Esophagus squamous epithelium (tissue), 5 donors: ENCODE measurements around the gene GRP. TPM values are rescaled to one million over a fixed set of nuclear protein-coding genes. Genes with fewer than 3 reads are reported as not detected.

Experiments
- DNase-seq: peaks from one replicate; lab custom pipeline; 2025; lab: John Stamatoyannopoulos, UW
- H3K27ac ChIP-seq, 4 donors: fragments of 200-600 bp; sonication (generic); one replicate each; pipeline ENCODE4 v1.5.1; 2016 to 2019; ENCODE audit warnings: mild to moderate bottlenecking in 1 of 4
- H3K27me3 ChIP-seq, 4 donors: fragments of 200-600 bp; sonication (generic); 1 replicate in 3 of 4; 2 replicates in 1 of 4; pipeline versions ENCODE4 v1.5.1 to v1.6.0; 2017 to 2021; ENCODE audit warnings: antibody characterized with exemption in 1 of 4
- H3K36me3 ChIP-seq, 3 donors: fragments of 200-600 bp; sonication (generic); one replicate each; pipeline ENCODE4 v1.5.1; 2016 to 2019
- H3K4me1 ChIP-seq, 3 donors: fragments of 200-600 bp; sonication (generic); one replicate each; pipeline ENCODE4 v1.5.1; 2017 to 2019
- H3K4me3 ChIP-seq, 4 donors: fragments of 200-600 bp; sonication (generic); 1 replicate in 3 of 4; 2 replicates in 1 of 4; pipeline ENCODE4 v1.5.1; 2016 to 2019; ENCODE audit warnings: mild to moderate bottlenecking in 2 of 4, moderate library complexity in 1 of 4
- H3K9me3 ChIP-seq, 3 donors: fragments of 200-600 bp; sonication (generic); one replicate each; pipeline ENCODE4 v1.5.1; 2016 to 2019
- CTCF ChIP-seq, 6 experiments: fragments of 450-650 bp in 4 of 6; fragments of 200-600 bp in 2 of 6; sonication (generic) in 2 of 6; IDR thresholded peaks; one replicate each; pipeline ENCODE4 v1.5.1; 2016 to 2019; ENCODE audit warnings: antibody characterized with exemption in 6 of 6, mild to moderate bottlenecking in 4 of 6, moderate library complexity in 4 of 6
- POLR2A ChIP-seq, 4 donors: fragments of 450-650 bp; IDR thresholded peaks; one replicate each; pipeline ENCODE4 v1.6.1; 2017; ENCODE audit warnings: antibody characterized with exemption in 4 of 4, mild to moderate bottlenecking in 4 of 4, moderate library complexity in 3 of 4
- WGBS, 2 donors: methylation state at CpG; one replicate each; pipeline ENCODE4 v1.1.5; 2018; 5-methylcytosine and 5-hydroxymethylcytosine counted together
- intact Hi-C: fragments of 100-400 bp; cut with DNase I; formaldehyde crosslinking; loops from one replicate; pipeline ENCODE4 v1.15.0; 2022
- total RNA-seq, 4 donors: library from RNA; depleted of rRNA; stranded (reverse); fragments of >200 nt; gene quantifications; one replicate each; pipeline ENCODE4 v1.1.0, GENCODE V29; 2016
- donor health status: DM: yes; HTN: yes; CAD: no.

GRP gene
- not detected for total RNA-seq

- Histone ChIP-seq H3K27me3 (peaks cover 3 to 96% (median 14%) of the 10 kb centered on the region in 4 donors), H3K4me1 (peaks cover 0 to 17% (median 0%) of the 10 kb centered on the region in 3 donors), H3K4me3 (peak within 1 kb of the TSS in 1 of 4 donors; percentile 37), H3K9me3 (no peaks in the 10 kb centered on the region), H3K36me3 (no peaks in the 10 kb centered on the region), H3K27ac (no peak within 1 kb of the TSS)
- 4 to 10% methylated on average over 7 to 12 of the region's 29 CpGs for WGBS, 2 donors
- TF ChIP-seq POLR2A (IDR thresholded peaks at IDR 0.05) (no peak), CTCF (IDR thresholded peaks at IDR 0.05) (no peak)
- DNase-seq = no peak
- intact Hi-C loops = no loop called here
Observed at GRCh38 chr18:59219672-59220163, at the start of gene GRP. TSS of gene GRP (plus strand) at chr18:59220158. CDS start at chr18:59220266, 108 bp downstream.

GRCh38 chr18:59172664-59173249 is 47.2 kb upstream of the GRP start:
- 71 to 75% methylated on average over 2 of the region's 2 CpGs for WGBS, 2 donors
- Histone ChIP-seq H3K4me3 (no peak overlapping the region), H3K27ac (no peak overlapping the region), H3K36me3 (no peaks in the 10 kb centered on the region), H3K9me3 (peaks cover 0 to 22% (median 19%) of the 10 kb centered on the region in 3 donors), H3K27me3 (no peaks in the 10 kb centered on the region), H3K4me1 (no peaks in the 10 kb centered on the region)
- intact Hi-C loops = no loop called here
- TF ChIP-seq CTCF (IDR thresholded peaks at IDR 0.05) (no peak), POLR2A (IDR thresholded peaks at IDR 0.05) (no peak)
- no peak for DNase-seq

GRCh38 chr18:59177485-59177884 is 42.5 kb upstream of the GRP start:
- intact Hi-C loops = no loop called here
- TF ChIP-seq CTCF (IDR thresholded peaks at IDR 0.05) = no peak
- TF ChIP-seq POLR2A (IDR thresholded peaks at IDR 0.05) = no peak
- no peaks in the 10 kb centered on the region for H3K27me3 ChIP-seq
- no peak overlapping the region for H3K27ac ChIP-seq
- no peaks in the 10 kb centered on the region for H3K4me1 ChIP-seq
- no peak overlapping the region for H3K4me3 ChIP-seq
- WGBS, 2 donors = 78 to 84% methylated on average over 4 of the region's 4 CpGs
- no peaks in the 10 kb centered on the region for H3K36me3 ChIP-seq
- no peak for DNase-seq
- peaks cover 0 to 16% (median 11%) of the 10 kb centered on the region in 3 donors for H3K9me3 ChIP-seq

- WGBS, 2 donors = 56 to 61% methylated on average over 8 to 9 of the region's 9 CpGs
- no peak for DNase-seq
- no peak overlapping the region for H3K27ac ChIP-seq
- H3K4me3 ChIP-seq = no peak overlapping the region
- H3K27me3 ChIP-seq = no peaks in the 10 kb centered on the region
- H3K4me1 ChIP-seq = no peaks in the 10 kb centered on the region
- no peaks in the 10 kb centered on the region for H3K9me3 ChIP-seq
- intact Hi-C loops = no loop called here
- TF ChIP-seq POLR2A (IDR thresholded peaks at IDR 0.05) (no peak), CTCF (IDR thresholded peaks at IDR 0.05) (no peak)
- H3K36me3 ChIP-seq = no peaks in the 10 kb centered on the region
Observed at GRCh38 chr18:59180150-59180845, 39.7 kb upstream of the GRP start.

GRCh38 chr18:59182673-59183072 is 37.3 kb upstream of the GRP start:
- 71 to 93% methylated on average over 1 of the region's 1 CpG for WGBS, 2 donors
- TF ChIP-seq CTCF (IDR thresholded peaks at IDR 0.05) = no peak
- no peak for TF ChIP-seq POLR2A (IDR thresholded peaks at IDR 0.05)
- intact Hi-C loops = no loop called here
- Histone ChIP-seq H3K9me3 (no peaks in the 10 kb centered on the region), H3K27ac (no peak overlapping the region), H3K36me3 (no peaks in the 10 kb centered on the region), H3K4me1 (no peaks in the 10 kb centered on the region), H3K27me3 (no peaks in the 10 kb centered on the region), H3K4me3 (no peak overlapping the region)
- DNase-seq = no peak
